DND-41 (cell line): ENCODE measurements around the gene DIS3L2.

Source experiments
- EZH2 ChIP-seq: IDR thresholded peaks from 3 replicates; pipeline ENCODE4 v1.6.1; 2012; ENCODE audit warnings: borderline replicate concordance, low read depth, mild to moderate bottlenecking, moderate library complexity, low read length, inconsistent platforms; ENCODE audit not compliant: severe bottlenecking
- TF ChIP-seq, protein P1 (sequence below): IDR thresholded peaks from 2 replicates; pipeline ENCODE4 v1.5.1; 2012; ENCODE audit warnings: borderline replicate concordance, low read length, moderate library complexity, mild to moderate bottlenecking; ENCODE audit not compliant: poor library complexity, severe bottlenecking; ENCODE audit errors: extremely low read depth

- TF ChIP-seq, protein P1, sequence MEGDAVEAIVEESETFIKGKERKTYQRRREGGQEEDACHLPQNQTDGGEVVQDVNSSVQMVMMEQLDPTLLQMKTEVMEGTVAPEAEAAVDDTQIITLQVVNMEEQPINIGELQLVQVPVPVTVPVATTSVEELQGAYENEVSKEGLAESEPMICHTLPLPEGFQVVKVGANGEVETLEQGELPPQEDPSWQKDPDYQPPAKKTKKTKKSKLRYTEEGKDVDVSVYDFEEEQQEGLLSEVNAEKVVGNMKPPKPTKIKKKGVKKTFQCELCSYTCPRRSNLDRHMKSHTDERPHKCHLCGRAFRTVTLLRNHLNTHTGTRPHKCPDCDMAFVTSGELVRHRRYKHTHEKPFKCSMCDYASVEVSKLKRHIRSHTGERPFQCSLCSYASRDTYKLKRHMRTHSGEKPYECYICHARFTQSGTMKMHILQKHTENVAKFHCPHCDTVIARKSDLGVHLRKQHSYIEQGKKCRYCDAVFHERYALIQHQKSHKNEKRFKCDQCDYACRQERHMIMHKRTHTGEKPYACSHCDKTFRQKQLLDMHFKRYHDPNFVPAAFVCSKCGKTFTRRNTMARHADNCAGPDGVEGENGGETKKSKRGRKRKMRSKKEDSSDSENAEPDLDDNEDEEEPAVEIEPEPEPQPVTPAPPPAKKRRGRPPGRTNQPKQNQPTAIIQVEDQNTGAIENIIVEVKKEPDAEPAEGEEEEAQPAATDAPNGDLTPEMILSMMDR: no peak
- no peak for TF ChIP-seq EZH2
Measured at GRCh38 chr2:232073026-232073425, 111.5 kb downstream of the DIS3L2 start.
